Sigmoid colon (tissue), 7 donors: ENCODE data around the gene ACACA. TPM values are rescaled to one million over a fixed set of nuclear protein-coding genes. Genes with fewer than 3 reads are reported as not detected.

Experiments used
- DNase-seq: peaks from one replicate; pipeline ENCODE4 v3.0.0-alpha.2; 2019
- H3K27ac ChIP-seq, 4 donors: fragments of 200-600 bp; sonication (generic); one replicate each; pipeline ENCODE4 v1.5.1; 2016 to 2019; ENCODE audit warnings: mild to moderate bottlenecking in 1 of 4
- H3K27me3 ChIP-seq, 3 donors: fragments of 200-600 bp; sonication (generic); one replicate each; pipeline ENCODE4 v1.5.1; 2019; ENCODE audit warnings: mild to moderate bottlenecking in 1 of 3
- H3K36me3 ChIP-seq, 4 donors: fragments of 200-600 bp; sonication (generic); one replicate each; pipeline ENCODE4 v1.5.1; 2016 to 2019
- H3K4me1 ChIP-seq, 4 donors: fragments of 200-600 bp; sonication (generic); one replicate each; pipeline ENCODE4 v1.5.1; 2017 to 2019
- H3K4me3 ChIP-seq, 4 donors: fragments of 200-600 bp; sonication (generic); one replicate each; pipeline ENCODE4 v1.5.1; 2017 to 2019; ENCODE audit warnings: mild to moderate bottlenecking in 2 of 4, moderate library complexity in 1 of 4
- H3K9me3 ChIP-seq, 4 donors: fragments of 200-600 bp in 3 of 4; sonication (generic) in 3 of 4; one replicate each; pipeline versions ENCODE4 v1.5.1 to v1.6.1; 2013 to 2019
- CTCF ChIP-seq, 4 experiments: fragments of 450-650 bp in 3 of 4; fragments of 200-600 bp in 1 of 4; IDR thresholded peaks; one replicate each; pipeline ENCODE4 v1.5.1; 2016 to 2019; ENCODE audit warnings: antibody characterized with exemption in 4 of 4, mild to moderate bottlenecking in 3 of 4, moderate library complexity in 2 of 4
- EP300 ChIP-seq, 4 donors: sonication (generic); formaldehyde crosslinking; IDR thresholded peaks; one replicate each; pipeline ENCODE4 v1.6.1; 2017; ENCODE audit warnings: antibody characterized with exemption in 4 of 4
- POLR2A ChIP-seq, 2 donors: fragments of 450-650 bp; IDR thresholded peaks; one replicate each; pipeline ENCODE4 v1.6.1; 2016; ENCODE audit warnings: antibody characterized with exemption in 2 of 2, mild to moderate bottlenecking in 2 of 2, moderate library complexity in 2 of 2
- POLR2AphosphoS5 ChIP-seq, 4 donors: sonication (generic); formaldehyde crosslinking; IDR thresholded peaks; one replicate each; pipeline ENCODE4 v1.6.1; 2017; ENCODE audit warnings: antibody characterized with exemption in 4 of 4
- WGBS, 2 donors: extraction: QIAGEN DNeasy Blood & Tissue Kit; methylation state at CpG; one replicate each; pipeline ENCODE4 v1.1.7; 2013; 5-methylcytosine and 5-hydroxymethylcytosine counted together
- intact Hi-C: fragments of 100-400 bp; cut with DNase I; formaldehyde crosslinking; loops from one replicate; pipeline ENCODE4 v1.15.1; 2023
- polyA plus RNA-seq, 3 donors: library from polyadenylated mRNA; stranded (reverse); fragments of 200-250 nt; gene quantifications; one replicate each; pipeline ENCODE4 v1.2.3, GENCODE V29; 2013
- total RNA-seq, 4 donors: library from RNA; depleted of rRNA; stranded (reverse); fragments of >200 nt; gene quantifications; one replicate each; pipeline ENCODE4 v1.1.0, GENCODE V29; 2016
- donor health status: healthy with polysubstance abuse.
- donor health status: Bipolar disorder and iron deficiency.
- donor health status: healthy.

Gene ACACA
- total and polyA plus RNA-seq, 7 donors, result 10.8 to 38.9 (median 27.6) TPM

- no peak for TF ChIP-seq EP300 (IDR thresholded peaks at IDR 0.05)
- no peak for TF ChIP-seq CTCF (IDR thresholded peaks at IDR 0.05)
- no peak for TF ChIP-seq POLR2AphosphoS5 (IDR thresholded peaks at IDR 0.05)
- no peak for TF ChIP-seq POLR2A (IDR thresholded peaks at IDR 0.05)
- DNase-seq, result no peak
- Histone ChIP-seq H3K36me3 (peaks cover 0 to 34% (median 4%) of the 10 kb centered on the region in 4 donors), H3K27me3 (no peaks in the 10 kb centered on the region), H3K4me3 (no peak overlapping the region), H3K9me3 (no peaks in the 10 kb centered on the region), H3K27ac (no peak overlapping the region), H3K4me1 (no peaks in the 10 kb centered on the region)
- 95 to 97% methylated on average over 2 of the region's 2 CpGs for WGBS, 2 donors
- intact Hi-C loops, result no loop called here
These were observed 242.6 kb downstream of the ACACA start for GRCh38 chr17:37164057-37164456.

- no peaks in the 10 kb centered on the region for H3K27me3 ChIP-seq
- no peaks in the 10 kb centered on the region for H3K9me3 ChIP-seq
- peaks cover 0 to 34% (median 4%) of the 10 kb centered on the region in 4 donors for H3K36me3 ChIP-seq
- no peak for TF ChIP-seq EP300 (IDR thresholded peaks at IDR 0.05)
- TF ChIP-seq POLR2AphosphoS5 (IDR thresholded peaks at IDR 0.05), result no peak
- no peak for TF ChIP-seq CTCF (IDR thresholded peaks at IDR 0.05)
- no peak for TF ChIP-seq POLR2A (IDR thresholded peaks at IDR 0.05)
- H3K4me1 ChIP-seq, result no peaks in the 10 kb centered on the region
- H3K4me3 ChIP-seq, result no peak overlapping the region
- WGBS, 2 donors, result 98 to 100% methylated on average over 6 of the region's 6 CpGs
- no peak for DNase-seq
- no peak overlapping the region for H3K27ac ChIP-seq
- intact Hi-C loops, result no loop called here
These were observed 243.8 kb downstream of the ACACA start for GRCh38 chr17:37162800-37163199.

GRCh38 chr17:37160944-37161343, 245.7 kb downstream of the ACACA start:
- intact Hi-C loops, result no loop called here
- Histone ChIP-seq H3K36me3 (peaks cover 0 to 34% (median 4%) of the 10 kb centered on the region in 4 donors), H3K27ac (no peak overlapping the region)

GRCh38 chr17:37158290-37158689, 248.3 kb downstream of the ACACA start:
- intact Hi-C loops, result no loop called here
- no peaks in the 10 kb centered on the region for H3K4me1 ChIP-seq
- H3K9me3 ChIP-seq, result no peaks in the 10 kb centered on the region
- no peak for TF ChIP-seq CTCF (IDR thresholded peaks at IDR 0.05)
- TF ChIP-seq POLR2AphosphoS5 (IDR thresholded peaks at IDR 0.05), result no peak
- no peak for TF ChIP-seq EP300 (IDR thresholded peaks at IDR 0.05)
- TF ChIP-seq POLR2A (IDR thresholded peaks at IDR 0.05), result no peak
- WGBS, 2 donors, result 96% methylated on average over 5 of the region's 5 CpGs
- no peaks in the 10 kb centered on the region for H3K27me3 ChIP-seq
- no peak overlapping the region for H3K4me3 ChIP-seq
- no peak overlapping the region for H3K27ac ChIP-seq
- H3K36me3 ChIP-seq, result peaks cover 0 to 34% (median 4%) of the 10 kb centered on the region in 4 donors
- DNase-seq, result no peak

More at GRCh38 chr17:37160944-37161343, 245.7 kb downstream of the ACACA start:
- Histone ChIP-seq H3K4me1 (no peaks in the 10 kb centered on the region), H3K4me3 (no peak overlapping the region), H3K27me3 (no peaks in the 10 kb centered on the region), H3K9me3 (no peaks in the 10 kb centered on the region)
- DNase-seq, result no peak
- TF ChIP-seq EP300 (IDR thresholded peaks at IDR 0.05) (no peak), CTCF (IDR thresholded peaks at IDR 0.05) (no peak), POLR2A (IDR thresholded peaks at IDR 0.05) (no peak), POLR2AphosphoS5 (IDR thresholded peaks at IDR 0.05) (no peak)

- no peak for TF ChIP-seq POLR2AphosphoS5 (IDR thresholded peaks at IDR 0.05)
- TF ChIP-seq POLR2A (IDR thresholded peaks at IDR 0.05), result no peak
- TF ChIP-seq CTCF (IDR thresholded peaks at IDR 0.05), result no peak
- no peak for TF ChIP-seq EP300 (IDR thresholded peaks at IDR 0.05)
- intact Hi-C loops, result no loop called here
- Histone ChIP-seq H3K27me3 (no peaks in the 10 kb centered on the region), H3K9me3 (no peaks in the 10 kb centered on the region), H3K4me3 (no peak overlapping the region), H3K4me1 (no peaks in the 10 kb centered on the region), H3K27ac (no peak overlapping the region), H3K36me3 (peaks cover 0 to 34% (median 2%) of the 10 kb centered on the region in 4 donors)
- 64 to 83% methylated on average over 2 of the region's 2 CpGs for WGBS, 2 donors
- DNase-seq, result no peak
These were observed 258.5 kb downstream of the ACACA start for GRCh38 chr17:37148156-37148555.
